HEK293 (cell line): ENCODE measurements around the gene ZFYVE1.

Experiments used
- CTCF ChIA-PET: fragments of 350-600 bp; formaldehyde crosslinking; extraction: SDS; loops from one replicate; lab custom pipeline; 2021; ENCODE audit warnings: antibody characterized with exemption; lab: Yijun Ruan, JAX
- POLR2A ChIA-PET: fragments of 300-600 bp; formaldehyde crosslinking; extraction: SDS; loops from one replicate; lab custom pipeline; 2020; ENCODE audit warnings: antibody characterized with exemption, inconsistent platforms; lab: Yijun Ruan, JAX
- H3K27ac ChIP-seq: fragments of 200-500 bp; sonication (Bioruptor generic); 2 replicates; pipeline ENCODE4 v1.5.1; 2014; ENCODE audit warnings: low read depth, low read length, control low read depth, inconsistent platforms; ENCODE audit errors: extremely low read depth
- H3K36me3 ChIP-seq, 2 experiments: fragments of 200-500 bp in 1 of 2; sonication (Bioruptor generic) in 1 of 2; 1 replicate in 1 of 2; 2 replicates in 1 of 2; pipeline ENCODE4 v1.5.1; 2014 to 2017; ENCODE audit warnings: inconsistent platforms in 2 of 2, low read length in 2 of 2; ENCODE audit not compliant: control insufficient read depth in 2 of 2, insufficient read depth in 1 of 2
- H3K4me1 ChIP-seq: fragments of 200-500 bp; sonication (Bioruptor generic); 2 replicates; pipeline ENCODE4 v1.5.1; 2014; ENCODE audit warnings: mild to moderate bottlenecking, low read length, inconsistent platforms; ENCODE audit not compliant: control insufficient read depth, insufficient read depth
- H3K4me3 ChIP-seq: 2 replicates; pipeline ENCODE4 v1.5.1; 2011; ENCODE audit warnings: low read depth, mild to moderate bottlenecking, control low read depth, low read length, moderate library complexity
- H3K9me3 ChIP-seq: fragments of 200-500 bp; sonication (Bioruptor generic); 2 replicates; pipeline ENCODE4 v1.5.1; 2014; ENCODE audit warnings: low read depth, low read length, inconsistent platforms; ENCODE audit not compliant: control insufficient read depth, insufficient read depth
- GLIS2 ChIP-seq: fragments of 450-650 bp; formaldehyde crosslinking; IDR thresholded peaks from 2 replicates; pipeline ENCODE4 v1.5.1; 2016; ENCODE audit warnings: missing biosample characterization, missing genetic modification characterization
- HOXD13 ChIP-seq: sonication (generic); formaldehyde crosslinking; IDR thresholded peaks from 2 replicates; pipeline ENCODE4 v1.8.0; 2022; ENCODE audit warnings: missing genetic modification reagents, borderline replicate concordance
- IKZF3 ChIP-seq: fragments of 450-650 bp; IDR thresholded peaks from 2 replicates; pipeline ENCODE4 v1.5.0; 2018; ENCODE audit warnings: missing biosample characterization, mild to moderate bottlenecking, missing genetic modification characterization, moderate library complexity
- KLF10 ChIP-seq: fragments of 450-650 bp; IDR thresholded peaks from 2 replicates; pipeline ENCODE4 v1.5.1; 2018; ENCODE audit warnings: missing biosample characterization, mild to moderate bottlenecking, missing genetic modification characterization
- KLF7 ChIP-seq: fragments of 450-650 bp; formaldehyde crosslinking; IDR thresholded peaks from 2 replicates; pipeline ENCODE4 v1.5.1; 2016; ENCODE audit warnings: missing biosample characterization, missing genetic modification characterization, borderline replicate concordance
- PRDM10 ChIP-seq: fragments of 450-650 bp; formaldehyde crosslinking; IDR thresholded peaks from 2 replicates; pipeline ENCODE4 v1.5.1; 2016; ENCODE audit warnings: missing biosample characterization, missing genetic modification characterization
- SP2 ChIP-seq: fragments of 450-650 bp; formaldehyde crosslinking; IDR thresholded peaks from 2 replicates; pipeline ENCODE4 v1.5.1; 2016; ENCODE audit warnings: missing biosample characterization, missing genetic modification characterization
- SP7 ChIP-seq: fragments of 450-650 bp; formaldehyde crosslinking; IDR thresholded peaks from 2 replicates; pipeline ENCODE4 v1.5.1; 2016; ENCODE audit warnings: missing biosample characterization, missing genetic modification characterization
- ZBTB17 ChIP-seq: fragments of 450-650 bp; formaldehyde crosslinking; IDR thresholded peaks from 2 replicates; pipeline ENCODE4 v1.5.1; 2016; ENCODE audit warnings: missing biosample characterization, missing genetic modification characterization
- ZBTB8A ChIP-seq: fragments of 450-650 bp; formaldehyde crosslinking; IDR thresholded peaks from 2 replicates; pipeline ENCODE4 v1.5.1; 2016; ENCODE audit warnings: missing biosample characterization, missing genetic modification characterization
- ZFHX2 ChIP-seq: fragments of 450-650 bp; formaldehyde crosslinking; conservative IDR thresholded peaks from 2 replicates; pipeline ENCODE4 v1.5.1; 2016; ENCODE audit warnings: missing biosample characterization, missing genetic modification characterization
- ZNF112 ChIP-seq: fragments of 450-650 bp; formaldehyde crosslinking; IDR thresholded peaks from 2 replicates; pipeline ENCODE4 v1.5.0; 2017; ENCODE audit warnings: missing biosample characterization, missing genetic modification characterization
- ZNF174 ChIP-seq: fragments of 450-650 bp; formaldehyde crosslinking; IDR thresholded peaks from 2 replicates; pipeline ENCODE4 v1.5.0; 2017; ENCODE audit warnings: missing biosample characterization, mild to moderate bottlenecking, missing genetic modification characterization
- ZNF311 ChIP-seq: fragments of 450-650 bp; formaldehyde crosslinking; IDR thresholded peaks from 2 replicates; pipeline ENCODE4 v1.5.1; 2017; ENCODE audit warnings: missing biosample characterization, missing genetic modification characterization, borderline replicate concordance
- ZNF521 ChIP-seq: fragments of 450-650 bp; formaldehyde crosslinking; IDR thresholded peaks from 2 replicates; pipeline ENCODE4 v1.5.1; 2017; ENCODE audit warnings: missing biosample characterization, mild to moderate bottlenecking, missing genetic modification characterization
- ZNF561 ChIP-seq: fragments of 450-650 bp; IDR thresholded peaks from 2 replicates; pipeline ENCODE4 v1.5.1; 2018; ENCODE audit warnings: missing biosample characterization, missing genetic modification characterization, borderline replicate concordance
- ZNF600 ChIP-seq: fragments of 450-650 bp; formaldehyde crosslinking; IDR thresholded peaks from 2 replicates; pipeline ENCODE4 v1.5.1; 2016; ENCODE audit warnings: missing biosample characterization, missing genetic modification characterization
- ZNF624 ChIP-seq: fragments of 450-650 bp; formaldehyde crosslinking; IDR thresholded peaks from 2 replicates; pipeline ENCODE4 v1.5.1; 2017; ENCODE audit warnings: missing biosample characterization, missing genetic modification characterization
- ZNF629 ChIP-seq: fragments of 450-650 bp; formaldehyde crosslinking; IDR thresholded peaks from 2 replicates; pipeline ENCODE4 v1.5.1; 2017; ENCODE audit warnings: missing biosample characterization, missing genetic modification characterization
- TF ChIP-seq, protein P1 (sequence below): fragments of 450-650 bp; formaldehyde crosslinking; IDR thresholded peaks from 2 replicates; pipeline ENCODE4 v1.5.1; 2016; ENCODE audit warnings: missing biosample characterization, missing genetic modification characterization
- TF ChIP-seq, protein P2 (sequence below): fragments of 450-650 bp; formaldehyde crosslinking; IDR thresholded peaks from 2 replicates; pipeline ENCODE4 v1.5.1; 2017; ENCODE audit warnings: missing biosample characterization, missing genetic modification characterization
- TF ChIP-seq, protein P3 (sequence below): fragments of 450-650 bp; formaldehyde crosslinking; conservative IDR thresholded peaks from 2 replicates; pipeline ENCODE4 v1.5.1; 2016; ENCODE audit warnings: low read depth, missing biosample characterization, missing genetic modification characterization
- TF ChIP-seq, protein P4 (sequence below): fragments of 450-650 bp; formaldehyde crosslinking; IDR thresholded peaks from 2 replicates; pipeline ENCODE4 v1.5.1; 2016; ENCODE audit warnings: missing biosample characterization, missing genetic modification characterization

Gene ZFYVE1

GRCh38 chr14:73026845-73027542, at the start of gene ZFYVE1:
Gene ZFYVE1 (minus strand): TSS chr14:73027106. CDS start chr14:73024508, 2,598 bp downstream.
- CTCF ChIA-PET = interaction anchor here (0.6 to 1.6 kb wide), 2 partner anchors 32 to 1454 kb away, joined by 3 to 5 read pairs; partner anchors contain the start of gene RBM25
- POLR2A ChIA-PET = interaction anchor here (0.9 to 3.3 kb wide), 9 partner anchors 9 to 109 kb away, joined by 3 to 51 read pairs (median 3); partner anchors contain the start of genes PSEN1 and RBM25
- Histone ChIP-seq H3K36me3 (peaks cover 6 to 22% of the 10 kb centered on the region in 2 experiments), H3K27ac (peak within 1 kb of the TSS; percentile 53; the same call in 1 of the 2 replicates), H3K4me3 (peak within 1 kb of the TSS; percentile 73), H3K4me1 (peaks cover 4% of the 10 kb centered on the region; the same call in 1 of the 2 replicates), H3K9me3 (no peaks in the 10 kb centered on the region)
- no peak for TF ChIP-seq KLF10 (tag by site-specific recombination)
- no peak for TF ChIP-seq ZNF561 (tag by site-specific recombination)
- TF ChIP-seq, protein P1, sequence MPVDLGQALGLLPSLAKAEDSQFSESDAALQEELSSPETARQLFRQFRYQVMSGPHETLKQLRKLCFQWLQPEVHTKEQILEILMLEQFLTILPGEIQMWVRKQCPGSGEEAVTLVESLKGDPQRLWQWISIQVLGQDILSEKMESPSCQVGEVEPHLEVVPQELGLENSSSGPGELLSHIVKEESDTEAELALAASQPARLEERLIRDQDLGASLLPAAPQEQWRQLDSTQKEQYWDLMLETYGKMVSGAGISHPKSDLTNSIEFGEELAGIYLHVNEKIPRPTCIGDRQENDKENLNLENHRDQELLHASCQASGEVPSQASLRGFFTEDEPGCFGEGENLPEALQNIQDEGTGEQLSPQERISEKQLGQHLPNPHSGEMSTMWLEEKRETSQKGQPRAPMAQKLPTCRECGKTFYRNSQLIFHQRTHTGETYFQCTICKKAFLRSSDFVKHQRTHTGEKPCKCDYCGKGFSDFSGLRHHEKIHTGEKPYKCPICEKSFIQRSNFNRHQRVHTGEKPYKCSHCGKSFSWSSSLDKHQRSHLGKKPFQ = peak; percentile 86
- peak; percentile 92 for TF ChIP-seq SP2 (tag by site-specific recombination)
- TF ChIP-seq, protein P2, sequence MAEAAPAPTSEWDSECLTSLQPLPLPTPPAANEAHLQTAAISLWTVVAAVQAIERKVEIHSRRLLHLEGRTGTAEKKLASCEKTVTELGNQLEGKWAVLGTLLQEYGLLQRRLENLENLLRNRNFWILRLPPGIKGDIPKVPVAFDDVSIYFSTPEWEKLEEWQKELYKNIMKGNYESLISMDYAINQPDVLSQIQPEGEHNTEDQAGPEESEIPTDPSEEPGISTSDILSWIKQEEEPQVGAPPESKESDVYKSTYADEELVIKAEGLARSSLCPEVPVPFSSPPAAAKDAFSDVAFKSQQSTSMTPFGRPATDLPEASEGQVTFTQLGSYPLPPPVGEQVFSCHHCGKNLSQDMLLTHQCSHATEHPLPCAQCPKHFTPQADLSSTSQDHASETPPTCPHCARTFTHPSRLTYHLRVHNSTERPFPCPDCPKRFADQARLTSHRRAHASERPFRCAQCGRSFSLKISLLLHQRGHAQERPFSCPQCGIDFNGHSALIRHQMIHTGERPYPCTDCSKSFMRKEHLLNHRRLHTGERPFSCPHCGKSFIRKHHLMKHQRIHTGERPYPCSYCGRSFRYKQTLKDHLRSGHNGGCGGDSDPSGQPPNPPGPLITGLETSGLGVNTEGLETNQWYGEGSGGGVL (tag by site-specific recombination) = peak; percentile 83
- TF ChIP-seq PRDM10 = peak; percentile 52
- TF ChIP-seq, protein P3, sequence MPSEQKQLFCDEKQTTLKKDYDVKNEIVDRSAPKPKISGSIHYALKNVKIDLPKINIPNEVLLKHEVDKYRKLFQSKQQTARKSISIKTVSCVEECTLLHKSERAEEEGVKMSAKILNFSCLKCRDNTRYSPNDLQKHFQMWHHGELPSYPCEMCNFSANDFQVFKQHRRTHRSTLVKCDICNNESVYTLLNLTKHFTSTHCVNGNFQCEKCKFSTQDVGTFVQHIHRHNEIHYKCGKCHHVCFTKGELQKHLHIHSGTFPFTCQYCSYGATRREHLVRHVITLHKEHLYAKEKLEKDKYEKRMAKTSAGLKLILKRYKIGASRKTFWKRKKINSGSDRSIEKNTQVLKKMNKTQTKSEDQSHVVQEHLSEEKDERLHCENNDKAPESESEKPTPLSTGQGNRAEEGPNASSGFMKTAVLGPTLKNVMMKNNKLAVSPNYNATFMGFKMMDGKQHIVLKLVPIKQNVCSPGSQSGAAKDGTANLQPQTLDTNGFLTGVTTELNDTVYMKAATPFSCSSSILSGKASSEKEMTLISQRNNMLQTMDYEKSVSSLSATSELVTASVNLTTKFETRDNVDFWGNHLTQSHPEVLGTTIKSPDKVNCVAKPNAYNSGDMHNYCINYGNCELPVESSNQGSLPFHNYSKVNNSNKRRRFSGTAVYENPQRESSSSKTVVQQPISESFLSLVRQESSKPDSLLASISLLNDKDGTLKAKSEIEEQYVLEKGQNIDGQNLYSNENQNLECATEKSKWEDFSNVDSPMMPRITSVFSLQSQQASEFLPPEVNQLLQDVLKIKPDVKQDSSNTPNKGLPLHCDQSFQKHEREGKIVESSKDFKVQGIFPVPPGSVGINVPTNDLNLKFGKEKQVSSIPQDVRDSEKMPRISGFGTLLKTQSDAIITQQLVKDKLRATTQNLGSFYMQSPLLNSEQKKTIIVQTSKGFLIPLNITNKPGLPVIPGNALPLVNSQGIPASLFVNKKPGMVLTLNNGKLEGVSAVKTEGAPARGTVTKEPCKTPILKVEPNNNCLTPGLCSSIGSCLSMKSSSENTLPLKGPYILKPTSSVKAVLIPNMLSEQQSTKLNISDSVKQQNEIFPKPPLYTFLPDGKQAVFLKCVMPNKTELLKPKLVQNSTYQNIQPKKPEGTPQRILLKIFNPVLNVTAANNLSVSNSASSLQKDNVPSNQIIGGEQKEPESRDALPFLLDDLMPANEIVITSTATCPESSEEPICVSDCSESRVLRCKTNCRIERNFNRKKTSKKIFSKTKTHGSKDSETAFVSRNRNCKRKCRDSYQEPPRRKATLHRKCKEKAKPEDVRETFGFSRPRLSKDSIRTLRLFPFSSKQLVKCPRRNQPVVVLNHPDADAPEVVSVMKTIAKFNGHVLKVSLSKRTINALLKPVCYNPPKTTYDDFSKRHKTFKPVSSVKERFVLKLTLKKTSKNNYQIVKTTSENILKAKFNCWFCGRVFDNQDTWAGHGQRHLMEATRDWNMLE (tag by site-specific recombination) = peak; percentile 44; the same call in 1 of the 2 replicates
- TF ChIP-seq ZNF112 = no peak
- no peak for TF ChIP-seq HOXD13 (CRISPR knock-in tag)
- TF ChIP-seq ZFHX2 = peak; percentile 92
- no peak for TF ChIP-seq ZNF624 (tag by site-specific recombination)
- TF ChIP-seq ZNF311 (tag by site-specific recombination) = no peak
- no peak for TF ChIP-seq ZNF174 (tag by site-specific recombination)
- TF ChIP-seq, protein P4, sequence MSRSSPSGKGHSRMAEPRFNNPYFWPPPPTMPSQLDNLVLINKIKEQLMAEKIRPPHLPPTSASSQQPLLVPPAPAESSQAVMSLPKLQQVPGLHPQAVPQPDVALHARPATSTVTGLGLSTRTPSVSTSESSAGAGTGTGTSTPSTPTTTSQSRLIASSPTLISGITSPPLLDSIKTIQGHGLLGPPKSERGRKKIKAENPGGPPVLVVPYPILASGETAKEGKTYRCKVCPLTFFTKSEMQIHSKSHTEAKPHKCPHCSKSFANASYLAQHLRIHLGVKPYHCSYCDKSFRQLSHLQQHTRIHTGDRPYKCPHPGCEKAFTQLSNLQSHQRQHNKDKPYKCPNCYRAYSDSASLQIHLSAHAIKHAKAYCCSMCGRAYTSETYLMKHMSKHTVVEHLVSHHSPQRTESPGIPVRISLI (tag by site-specific recombination) = no peak
- TF ChIP-seq KLF7 (tag by site-specific recombination) = peak; percentile 96
- TF ChIP-seq GLIS2 (tag by site-specific recombination) = peak; percentile 42; the same call in 1 of the 2 replicates
- 0 out of 2 replicates have a peak, but pooled peaks have one; percentile 60 for TF ChIP-seq ZNF600
- TF ChIP-seq ZBTB8A = peak; percentile 87
- peak; percentile 44; the same call in 1 of the 2 replicates for TF ChIP-seq ZNF629 (tag by site-specific recombination)
- TF ChIP-seq SP7 (tag by site-specific recombination) = peak; percentile 48; the same call in 1 of the 2 replicates
- TF ChIP-seq IKZF3 (tag by site-specific recombination) = peak; percentile 96
- TF ChIP-seq ZBTB17 (tag by site-specific recombination) = peak; percentile 98
- no peak for TF ChIP-seq ZNF521 (tag by site-specific recombination)
